GM20431 (cell line): ENCODE results near the gene DHRS2.
"Not testable (repeated sequence)": the region's sequence is repeated elsewhere in the genome, so short reads cannot be mapped to it uniquely, and the experiment has no call there.

ENCODE experiments used
- in situ Hi-C: fragments of 300-500 bp; cut with MseI, MboI; formaldehyde crosslinking; loops from one replicate; pipeline ENCODE4 v1.15.0; 2020; ENCODE audit warnings: low sequenced_read_pairs; ENCODE audit not compliant: unreplicated experiment

The DHRS2 gene

GRCh38 chr14:23631702-23632460, 4.3 kb upstream of the DHRS2 start:
- in situ Hi-C loops, result no loop called here

- in situ Hi-C loops, result no loop called here
Measured at GRCh38 chr14:23632461-23633159, 3.6 kb upstream of the DHRS2 start.

DNA sequence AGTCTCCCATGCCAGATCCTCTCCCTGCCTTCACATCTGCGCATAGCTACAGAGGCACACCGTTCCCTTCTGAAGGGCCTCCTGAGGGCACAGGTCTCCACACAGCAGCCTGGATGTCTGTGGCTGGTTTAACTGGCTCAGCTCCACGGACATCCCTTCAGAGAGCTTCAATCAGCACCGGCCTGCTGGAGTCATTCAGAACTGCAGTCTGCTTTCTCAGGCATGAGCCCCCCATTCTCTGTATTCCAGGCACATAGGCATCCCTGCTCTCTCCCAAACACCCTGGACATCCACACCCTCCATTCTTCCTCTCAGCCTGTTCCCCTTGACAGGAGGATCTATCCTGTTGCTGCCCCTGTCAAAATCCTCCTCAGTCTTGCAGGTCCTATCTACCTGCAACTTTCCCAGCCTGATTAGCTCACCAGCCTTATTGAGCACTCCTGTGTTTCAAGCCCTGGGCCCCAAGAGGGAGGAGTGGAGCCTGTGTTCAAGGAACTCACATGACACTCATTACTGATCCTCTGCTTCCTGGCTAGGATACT, 2.9 kb upstream of the DHRS2 start:
- in situ Hi-C loops, result no loop called here

- in situ Hi-C loops, result not testable (repeated sequence)
Measured at GRCh38 chr14:23634698-23635412, 1.3 kb upstream of the DHRS2 start.

DNA sequence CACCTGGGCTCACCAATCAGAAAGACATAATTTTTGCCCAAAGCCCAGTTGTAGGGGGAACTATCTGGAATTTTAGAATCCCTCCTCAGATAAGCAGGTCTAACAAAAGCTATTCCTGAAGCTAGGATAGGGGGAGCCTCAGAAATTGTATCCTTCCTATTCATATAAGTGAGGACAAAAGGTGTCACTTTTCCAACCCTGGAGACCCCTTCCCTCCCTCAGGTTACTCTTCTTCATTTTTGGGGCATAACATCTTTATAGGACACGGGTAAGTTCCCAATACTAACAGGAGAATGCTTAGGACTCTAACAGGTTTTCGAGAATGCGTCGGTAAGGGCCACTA, 1.1 kb downstream of the DHRS2 start:
- in situ Hi-C loops, result not testable (repeated sequence)

GRCh38 chr14:23637655-23638413, 1.7 kb downstream of the DHRS2 start:
- in situ Hi-C loops, result not testable (repeated sequence)

GRCh38 chr14:23638414-23639047, 2.4 kb downstream of the DHRS2 start:
- in situ Hi-C loops, result no loop called here

GRCh38 chr14:23639048-23639890, 3.1 kb downstream of the DHRS2 start:
- in situ Hi-C loops, result no loop called here

- in situ Hi-C loops, result no loop called here
Measured at GRCh38 chr14:23639891-23640523, 3.8 kb downstream of the DHRS2 start.

DNA sequence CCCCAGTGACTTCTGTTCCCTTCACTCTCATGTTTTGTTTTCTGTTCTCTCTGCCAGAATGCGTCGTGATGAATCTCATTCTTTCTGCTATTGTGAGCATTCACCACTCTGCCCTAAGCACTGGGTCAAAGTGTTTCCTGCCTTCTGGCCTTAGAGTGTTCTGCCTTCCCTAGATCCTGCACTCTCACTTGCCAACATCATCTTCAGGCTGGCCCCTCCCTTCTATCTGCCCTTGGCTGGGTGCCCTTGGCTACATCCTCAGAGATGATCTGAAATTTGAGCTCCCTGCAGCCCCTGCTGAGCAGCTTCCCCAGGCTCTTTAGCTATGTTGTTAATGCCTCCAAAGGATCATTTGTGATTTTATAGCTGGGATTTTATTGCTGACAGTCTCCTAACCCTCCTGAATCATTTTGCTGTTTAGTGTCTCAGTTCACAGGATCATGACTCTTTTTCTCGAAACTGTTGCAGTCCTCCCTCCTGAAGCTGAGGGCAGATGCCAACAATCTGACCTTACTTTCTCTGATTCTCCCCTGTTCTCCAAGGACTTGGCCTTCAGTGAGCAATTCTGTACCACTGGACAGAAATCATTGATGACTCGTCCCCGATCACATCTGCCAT, 4.5 kb downstream of the DHRS2 start:
- in situ Hi-C loops, result no loop called here

DNA sequence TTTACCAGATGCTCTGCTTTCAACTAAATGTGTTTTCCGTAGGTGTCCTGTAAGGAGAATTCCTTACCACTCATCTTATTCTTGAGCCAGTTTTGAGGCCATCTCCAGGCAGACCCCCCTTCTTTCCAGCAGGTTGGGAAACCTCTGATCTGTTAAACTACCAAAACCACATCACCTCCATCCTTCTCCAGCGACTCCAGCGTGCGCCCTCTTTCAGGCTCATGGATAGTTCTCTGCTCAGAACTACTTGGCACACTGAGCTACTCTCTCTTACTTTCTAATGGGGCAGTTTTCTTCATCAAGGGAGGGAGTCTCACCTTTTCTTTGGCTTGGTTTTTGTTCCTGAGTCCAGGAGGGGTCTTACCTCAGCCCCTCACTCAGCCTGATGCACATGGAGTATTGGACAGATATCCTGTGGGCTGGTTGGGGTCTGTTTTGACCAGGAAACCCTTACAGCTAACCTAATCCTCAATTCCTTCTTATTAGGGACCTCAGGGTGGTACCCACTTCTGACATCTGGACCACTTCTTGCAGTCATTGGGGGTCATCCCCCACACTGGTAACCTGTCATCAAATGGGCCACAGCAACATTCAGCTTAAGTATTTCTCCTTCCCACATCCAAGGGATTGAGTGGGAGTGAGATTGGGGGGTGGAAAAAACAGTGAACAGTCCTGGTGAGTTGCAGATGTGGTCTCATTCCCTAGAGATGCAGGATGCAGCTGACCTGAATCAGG, 5.2 kb downstream of the DHRS2 start:
- in situ Hi-C loops, result no loop called here

DNA sequence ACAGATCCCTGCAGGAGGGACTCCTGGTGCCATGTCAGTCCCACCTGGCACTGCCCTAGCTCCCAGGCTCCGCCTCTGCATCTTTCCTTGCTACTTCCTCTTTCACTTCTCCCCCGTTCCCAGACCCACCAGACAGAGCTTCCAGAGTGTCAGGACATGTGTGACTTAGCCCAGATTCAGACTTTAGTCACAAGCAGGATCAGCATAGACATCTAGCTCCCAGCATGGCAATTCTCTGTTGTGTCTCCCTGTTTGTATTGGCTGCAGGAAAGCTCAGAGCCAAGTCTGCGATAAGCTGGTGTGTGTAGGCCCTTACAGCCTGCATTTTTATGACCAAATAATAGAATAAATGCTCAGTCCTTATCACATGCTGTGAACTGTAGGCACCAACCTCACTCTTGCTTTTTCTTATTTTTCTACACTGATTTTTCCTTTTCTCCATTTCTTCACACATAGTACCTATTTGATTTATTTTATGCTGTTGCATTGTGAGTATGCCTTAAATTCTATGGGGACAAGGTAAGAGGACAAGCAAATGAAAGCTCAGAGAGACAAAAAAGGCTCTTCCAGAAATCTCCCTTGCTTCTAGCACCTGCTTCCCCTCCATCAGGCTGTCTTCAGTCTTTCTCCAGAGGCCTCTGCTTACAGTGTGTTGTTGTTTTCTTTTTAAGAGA, 5.9 kb downstream of the DHRS2 start:
- in situ Hi-C loops, result no loop called here

DNA sequence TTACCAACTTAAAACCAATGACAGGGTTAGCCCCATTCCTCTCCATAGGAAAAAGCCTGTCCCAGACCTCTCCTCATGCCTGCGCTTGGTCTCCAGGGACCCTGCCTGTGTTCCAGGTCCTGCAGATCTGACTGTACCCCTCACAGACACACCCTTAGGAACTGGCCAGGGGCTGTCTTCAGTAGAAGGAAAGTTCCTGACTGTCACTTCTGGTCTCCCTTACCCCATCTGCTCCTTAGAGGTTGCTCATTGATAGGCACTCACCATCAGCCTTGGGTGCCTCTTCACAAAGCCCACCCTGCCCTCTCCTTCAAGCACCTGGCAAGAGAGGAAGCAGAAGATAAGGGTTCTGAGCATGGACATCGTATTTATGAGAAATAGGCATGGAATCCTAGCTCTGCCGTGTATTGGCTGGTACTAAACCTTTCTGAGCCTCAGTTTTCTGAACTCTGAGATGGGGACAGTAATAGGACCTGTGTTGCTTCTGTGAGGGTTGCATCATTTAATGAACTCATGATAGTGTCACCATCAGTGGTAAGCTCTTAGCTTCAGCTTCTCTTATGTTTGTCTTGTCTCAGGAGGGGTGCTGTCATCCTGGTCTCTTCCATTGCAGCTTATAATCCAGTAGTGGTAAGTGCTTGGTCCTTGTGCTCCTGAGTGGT, 7.5 kb downstream of the DHRS2 start:
- in situ Hi-C loops, result no loop called here

- in situ Hi-C loops, result no loop called here
Measured at GRCh38 chr14:23644195-23644918, 8.2 kb downstream of the DHRS2 start.

DNA sequence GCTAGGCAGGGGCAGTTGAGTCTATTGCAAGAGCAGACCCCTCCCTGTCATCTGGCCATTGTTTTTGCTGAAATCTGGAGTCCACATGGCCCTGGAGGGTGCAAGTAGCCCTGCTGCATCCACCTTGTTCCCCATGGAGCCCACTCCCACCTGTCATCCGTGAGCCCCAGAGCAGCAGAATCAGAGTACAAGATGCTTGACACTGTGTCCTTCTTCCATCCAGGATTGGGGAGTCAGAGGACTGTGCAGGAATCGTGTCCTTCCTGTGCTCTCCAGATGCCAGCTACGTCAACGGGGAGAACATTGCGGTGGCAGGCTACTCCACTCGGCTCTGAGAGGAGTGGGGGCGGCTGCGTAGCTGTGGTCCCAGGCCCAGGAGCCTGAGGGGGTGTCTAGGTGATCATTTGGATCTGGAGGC, 8.8 kb downstream of the DHRS2 start:
- in situ Hi-C loops, result no loop called here

- in situ Hi-C loops, result no loop called here
Measured at GRCh38 chr14:23645504-23645811, 9.3 kb downstream of the DHRS2 start.
